HG03196 (cell line): ENCODE results near the gene FETUB.
"Not testable (repeated sequence)": the region's sequence is repeated elsewhere in the genome, so short reads cannot be mapped to it uniquely, and the experiment has no call there.

ENCODE experiments used
- ATAC-seq: cut with Tn5 transposase; IDR thresholded peaks from one replicate; pipeline ENCODE4 v1.9.1; 2021; ENCODE audit not compliant: unreplicated experiment

The FETUB gene

GRCh38 chr3:186668426-186668825 is 28.2 kb downstream of the FETUB start:
- ATAC-seq, result no peak

- no peak for ATAC-seq
Measured at GRCh38 chr3:186669378-186670084, 29.3 kb downstream of the FETUB start.

- ATAC-seq, result no peak
Measured at GRCh38 chr3:186670155-186670554, 30.0 kb downstream of the FETUB start.

- no peak for ATAC-seq
Measured at GRCh38 chr3:186671051-186671450, 30.9 kb downstream of the FETUB start.

- no peak for ATAC-seq
Measured at GRCh38 chr3:186678604-186679003, 38.4 kb downstream of the FETUB start.

GRCh38 chr3:186679151-186679550 is 39.0 kb downstream of the FETUB start:
- no peak for ATAC-seq

- no peak for ATAC-seq
Measured at GRCh38 chr3:186680869-186681268, 40.7 kb downstream of the FETUB start.

GRCh38 chr3:186682812-186683211 is 42.6 kb downstream of the FETUB start:
- no peak for ATAC-seq

- no peak for ATAC-seq
Measured at GRCh38 chr3:186683979-186684378, 43.8 kb downstream of the FETUB start.

GRCh38 chr3:186686475-186686874 is 46.3 kb downstream of the FETUB start:
- not testable (repeated sequence) for ATAC-seq

- ATAC-seq, result no peak
Measured at GRCh38 chr3:186687120-186687651, 47.0 kb downstream of the FETUB start.

GRCh38 chr3:186690304-186690703 is 50.1 kb downstream of the FETUB start:
- not testable (repeated sequence) for ATAC-seq

GRCh38 chr3:186691676-186692075 is 51.5 kb downstream of the FETUB start:
- no peak for ATAC-seq

- ATAC-seq, result no peak
Measured at GRCh38 chr3:186693843-186694242, 53.6 kb downstream of the FETUB start.

GRCh38 chr3:186694288-186695032 is 54.3 kb downstream of the FETUB start:
- no peak for ATAC-seq

GRCh38 chr3:186696522-186696921 is 56.3 kb downstream of the FETUB start:
- no peak for ATAC-seq

- no peak for ATAC-seq
Measured at GRCh38 chr3:186697510-186697909, 57.3 kb downstream of the FETUB start.

GRCh38 chr3:186700267-186700666 is 60.1 kb downstream of the FETUB start:
- no peak for ATAC-seq

GRCh38 chr3:186702451-186702850 is 62.3 kb downstream of the FETUB start:
- not testable (repeated sequence) for ATAC-seq
